ENCODE measurements around the gene RAB4B.
A peak's percentile ranks its signal among the peaks of the same experiment; 100 is the strongest.
"Not testable (repeated sequence)": the region's sequence is repeated elsewhere in the genome, so short reads cannot be mapped to it uniquely, and the experiment has no call there.

The RAB4B gene

DNA sequence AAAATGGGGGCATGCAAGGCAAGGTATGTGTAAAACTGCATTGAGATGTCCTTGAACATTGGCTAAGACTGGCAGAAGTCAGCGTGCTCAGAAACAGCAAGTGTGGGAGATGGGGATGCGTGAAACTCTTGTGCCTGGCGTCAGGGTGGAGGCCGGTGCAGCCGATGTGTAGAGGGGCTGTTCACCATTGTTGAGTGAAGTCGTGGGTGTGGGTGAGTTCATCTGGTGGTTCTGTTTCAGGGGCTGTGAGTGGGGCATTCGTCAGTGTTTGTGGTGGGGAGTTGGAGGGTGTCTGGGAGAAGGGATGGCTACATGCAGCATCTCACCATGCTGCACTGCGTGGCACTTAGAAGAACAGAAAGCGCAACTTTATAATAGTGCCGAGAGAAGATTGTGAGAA, 14.1 kb upstream of the RAB4B start (continued):
- TF ChIP-seq, protein P1, sequence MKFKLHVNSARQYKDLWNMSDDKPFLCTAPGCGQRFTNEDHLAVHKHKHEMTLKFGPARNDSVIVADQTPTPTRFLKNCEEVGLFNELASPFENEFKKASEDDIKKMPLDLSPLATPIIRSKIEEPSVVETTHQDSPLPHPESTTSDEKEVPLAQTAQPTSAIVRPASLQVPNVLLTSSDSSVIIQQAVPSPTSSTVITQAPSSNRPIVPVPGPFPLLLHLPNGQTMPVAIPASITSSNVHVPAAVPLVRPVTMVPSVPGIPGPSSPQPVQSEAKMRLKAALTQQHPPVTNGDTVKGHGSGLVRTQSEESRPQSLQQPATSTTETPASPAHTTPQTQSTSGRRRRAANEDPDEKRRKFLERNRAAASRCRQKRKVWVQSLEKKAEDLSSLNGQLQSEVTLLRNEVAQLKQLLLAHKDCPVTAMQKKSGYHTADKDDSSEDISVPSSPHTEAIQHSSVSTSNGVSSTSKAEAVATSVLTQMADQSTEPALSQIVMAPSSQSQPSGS (tag by site-specific recombination; IDR thresholded peaks at IDR 0.05; ENCODE audit: low read depth), result no peak
- TF ChIP-seq ZFP41 (tag by site-specific recombination; IDR thresholded peaks at IDR 0.05; ENCODE audit: borderline replicate concordance), result no peak
- TF ChIP-seq, protein P2, sequence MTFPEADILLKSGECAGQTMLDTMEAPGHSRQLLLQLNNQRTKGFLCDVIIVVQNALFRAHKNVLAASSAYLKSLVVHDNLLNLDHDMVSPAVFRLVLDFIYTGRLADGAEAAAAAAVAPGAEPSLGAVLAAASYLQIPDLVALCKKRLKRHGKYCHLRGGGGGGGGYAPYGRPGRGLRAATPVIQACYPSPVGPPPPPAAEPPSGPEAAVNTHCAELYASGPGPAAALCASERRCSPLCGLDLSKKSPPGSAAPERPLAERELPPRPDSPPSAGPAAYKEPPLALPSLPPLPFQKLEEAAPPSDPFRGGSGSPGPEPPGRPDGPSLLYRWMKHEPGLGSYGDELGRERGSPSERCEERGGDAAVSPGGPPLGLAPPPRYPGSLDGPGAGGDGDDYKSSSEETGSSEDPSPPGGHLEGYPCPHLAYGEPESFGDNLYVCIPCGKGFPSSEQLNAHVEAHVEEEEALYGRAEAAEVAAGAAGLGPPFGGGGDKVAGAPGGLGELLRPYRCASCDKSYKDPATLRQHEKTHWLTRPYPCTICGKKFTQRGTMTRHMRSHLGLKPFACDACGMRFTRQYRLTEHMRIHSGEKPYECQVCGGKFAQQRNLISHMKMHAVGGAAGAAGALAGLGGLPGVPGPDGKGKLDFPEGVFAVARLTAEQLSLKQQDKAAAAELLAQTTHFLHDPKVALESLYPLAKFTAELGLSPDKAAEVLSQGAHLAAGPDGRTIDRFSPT (tag by site-specific recombination; IDR thresholded peaks at IDR 0.05), result no peak
- TF ChIP-seq ZNF366 (tag by site-specific recombination; conservative IDR thresholded peaks at IDR 0.05), result no peak
- TF ChIP-seq ZNF701 (tag by site-specific recombination; IDR thresholded peaks at IDR 0.05), result no peak
- TF ChIP-seq ZXDB (tag by site-specific recombination; IDR thresholded peaks at IDR 0.05), result no peak
- no peak for TF ChIP-seq SCRT1 (tag by site-specific recombination; IDR thresholded peaks at IDR 0.05; ENCODE audit: borderline replicate concordance)
- no peak for TF ChIP-seq ZNF391 (tag by site-specific recombination; IDR thresholded peaks at IDR 0.05; ENCODE audit: borderline replicate concordance, low read depth)
- TF ChIP-seq ZNF146 (tag by site-specific recombination; IDR thresholded peaks at IDR 0.05), result peak; percentile 3; the same call in 1 of the 2 replicates
- TF ChIP-seq, protein P3, sequence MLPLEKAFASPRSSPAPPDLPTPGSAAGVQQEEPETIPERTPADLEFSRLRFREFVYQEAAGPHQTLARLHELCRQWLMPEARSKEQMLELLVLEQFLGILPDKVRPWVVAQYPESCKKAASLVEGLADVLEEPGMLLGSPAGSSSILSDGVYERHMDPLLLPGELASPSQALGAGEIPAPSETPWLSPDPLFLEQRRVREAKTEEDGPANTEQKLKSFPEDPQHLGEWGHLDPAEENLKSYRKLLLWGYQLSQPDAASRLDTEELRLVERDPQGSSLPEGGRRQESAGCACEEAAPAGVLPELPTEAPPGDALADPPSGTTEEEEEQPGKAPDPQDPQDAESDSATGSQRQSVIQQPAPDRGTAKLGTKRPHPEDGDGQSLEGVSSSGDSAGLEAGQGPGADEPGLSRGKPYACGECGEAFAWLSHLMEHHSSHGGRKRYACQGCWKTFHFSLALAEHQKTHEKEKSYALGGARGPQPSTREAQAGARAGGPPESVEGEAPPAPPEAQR (tag by site-specific recombination; IDR thresholded peaks at IDR 0.05), result no peak

DNA sequence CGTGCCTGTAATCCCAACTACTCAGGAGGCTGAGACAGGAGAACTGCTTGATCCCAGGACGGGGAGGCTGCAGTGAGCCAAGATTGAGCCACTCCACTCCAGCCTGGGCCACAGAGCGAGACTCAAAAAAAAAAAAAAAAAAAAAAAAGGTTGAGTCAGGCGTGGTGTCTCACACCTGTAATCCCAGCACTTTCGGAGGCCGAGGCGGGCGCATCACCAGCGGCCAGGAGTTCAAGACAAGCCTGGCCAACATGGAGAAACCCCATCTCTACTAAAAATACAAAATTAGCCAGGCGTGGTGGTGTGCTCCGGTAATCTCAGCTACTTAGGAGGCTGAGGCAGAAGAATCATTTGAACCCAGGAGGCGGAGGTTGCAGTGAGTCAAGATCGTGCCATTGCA, 11.7 kb upstream of the RAB4B start:
- H3K4me1 ChIP-seq (ENCODE audit: control insufficient read depth, insufficient read depth, low read length); H3K9me3 ChIP-seq (ENCODE audit: control insufficient read depth, insufficient read depth, low read depth, low read length); H3K4me3 ChIP-seq (ENCODE audit: low read depth, low read length); H3K27ac ChIP-seq (ENCODE audit: extremely low read depth, low read depth, low read length): not testable (repeated sequence)
- ChIA-PET CTCF (interaction anchor here (0.5 to 1.2 kb wide), 3 partner anchors 9 to 150 kb away, joined by 3 to 4 read pairs (median 4); partner anchors contain the start of gene MIA), POLR2A (interaction anchor here (0.7 to 3.6 kb wide), 7 partner anchors 9 to 103 kb away, joined by 3 to 30 read pairs (median 5); partner anchors contain the start of genes ACTMAP, EGLN2, RAB4B and SNRPA)
- TF ChIP-seq, protein P4, sequence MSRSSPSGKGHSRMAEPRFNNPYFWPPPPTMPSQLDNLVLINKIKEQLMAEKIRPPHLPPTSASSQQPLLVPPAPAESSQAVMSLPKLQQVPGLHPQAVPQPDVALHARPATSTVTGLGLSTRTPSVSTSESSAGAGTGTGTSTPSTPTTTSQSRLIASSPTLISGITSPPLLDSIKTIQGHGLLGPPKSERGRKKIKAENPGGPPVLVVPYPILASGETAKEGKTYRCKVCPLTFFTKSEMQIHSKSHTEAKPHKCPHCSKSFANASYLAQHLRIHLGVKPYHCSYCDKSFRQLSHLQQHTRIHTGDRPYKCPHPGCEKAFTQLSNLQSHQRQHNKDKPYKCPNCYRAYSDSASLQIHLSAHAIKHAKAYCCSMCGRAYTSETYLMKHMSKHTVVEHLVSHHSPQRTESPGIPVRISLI (tag by site-specific recombination; IDR thresholded peaks at IDR 0.05), result peak; percentile 81
- H3K36me3 ChIP-seq (ENCODE audit: control insufficient read depth in 2 of 2, insufficient read depth in 1 of 2, low read length in 2 of 2), result peaks cover 50 to 90% of the 10 kb centered on the region in 2 experiments

DNA sequence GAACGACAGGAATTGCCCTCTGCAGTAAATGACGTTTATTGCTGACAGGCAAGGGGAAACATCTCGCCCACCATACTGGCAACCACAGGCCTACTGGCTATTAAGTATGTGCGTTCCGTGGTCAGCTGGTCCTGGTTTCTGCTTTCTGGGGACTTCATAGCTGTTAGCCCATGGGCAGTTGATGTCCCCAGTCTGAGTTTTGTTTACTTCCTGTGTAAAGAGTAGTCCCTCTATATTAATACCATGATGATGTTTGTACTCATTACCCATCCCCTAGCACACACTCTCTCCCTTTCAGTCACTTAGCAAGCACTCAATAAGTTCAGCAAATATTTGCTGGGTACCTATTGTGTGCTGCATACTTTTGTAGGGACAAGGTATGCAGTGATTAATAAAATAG, 9.2 kb upstream of the RAB4B start:
- ChIA-PET POLR2A (interaction anchor here (0.7 to 3.6 kb wide), 2 partner anchors 9 to 159 kb away, joined by 3 to 30 read pairs; partner anchors contain the start of gene RAB4B), CTCF (interaction anchor here (0.7 kb wide), 1 partner anchor 9 kb away, joined by 3 read pairs; the partner anchor contains the start of gene RAB4B)
- Histone ChIP-seq H3K36me3 (ENCODE audit: control insufficient read depth in 2 of 2, insufficient read depth in 1 of 2, low read length in 2 of 2) (peaks cover 25 to 67% of the 10 kb centered on the region in 2 experiments), H3K9me3 (ENCODE audit: control insufficient read depth, insufficient read depth, low read depth, low read length) (no peaks in the 10 kb centered on the region), H3K4me3 (ENCODE audit: low read depth, low read length) (no peak overlapping the region), H3K4me1 (ENCODE audit: control insufficient read depth, insufficient read depth, low read length) (no peaks in the 10 kb centered on the region), H3K27ac (ENCODE audit: extremely low read depth, low read depth, low read length) (peak overlapping the region; percentile 57; the same call in 1 of the 2 replicates)
- TF ChIP-seq, protein P1 (tag by site-specific recombination; IDR thresholded peaks at IDR 0.05; ENCODE audit: low read depth), result no peak
- TF ChIP-seq ZNF292 (tag by site-specific recombination; IDR thresholded peaks at IDR 0.05; ENCODE audit: borderline replicate concordance, low read depth), result 0 out of 2 replicates have a peak, but pooled peaks have one; percentile 3
